NOMO-1 treated with dmso at 0.1 percent for 144 hours (cell line): Measurements from ENCODE around the gene TRIM65.

ENCODE experiments used
- DNase-seq: peaks from one replicate; lab custom pipeline; 2025; ENCODE audit not compliant: unreplicated experiment; lab: John Stamatoyannopoulos, UW

Gene TRIM65

GRCh38 chr17:75917917-75918445 is 21.2 kb upstream of the TRIM65 start:
- no peak for DNase-seq

GRCh38 chr17:75917141-75917916 is 20.6 kb upstream of the TRIM65 start:
- no peak for DNase-seq

GRCh38 chr17:75915268-75915667 is 18.5 kb upstream of the TRIM65 start:
- no peak for DNase-seq

- DNase-seq, result no peak
Measured at GRCh38 chr17:75914643-75915267, 18.0 kb upstream of the TRIM65 start.

- DNase-seq, result no peak
Measured at GRCh38 chr17:75913537-75914210, 16.9 kb upstream of the TRIM65 start.

GRCh38 chr17:75910699-75911098 is 13.9 kb upstream of the TRIM65 start:
- DNase-seq, result no peak

- DNase-seq, result no peak
Measured at GRCh38 chr17:75909812-75910274, 13.1 kb upstream of the TRIM65 start.

- DNase-seq, result no peak
Measured at GRCh38 chr17:75909051-75909811, 12.5 kb upstream of the TRIM65 start.

GRCh38 chr17:75908201-75908600 is 11.4 kb upstream of the TRIM65 start:
- no peak for DNase-seq

- no peak for DNase-seq
Measured at GRCh38 chr17:75906143-75906884, 9.6 kb upstream of the TRIM65 start.

- peak; percentile 96 for DNase-seq
Measured at GRCh38 chr17:75904749-75905521, 8.2 kb upstream of the TRIM65 start, which contains the start of gene MRPL38. TSS of gene MRPL38 (minus strand) at chr17:75904884. CDS start at chr17:75904875, 9 bp downstream.

- DNase-seq, result no peak
Measured at GRCh38 chr17:75902406-75902805, 5.7 kb upstream of the TRIM65 start.

GRCh38 chr17:75901727-75902126 is 5.0 kb upstream of the TRIM65 start:
- DNase-seq, result no peak

GRCh38 chr17:75900691-75901533 is 4.2 kb upstream of the TRIM65 start:
- no peak for DNase-seq

- DNase-seq, result no peak
Measured at GRCh38 chr17:75899767-75900468, 3.2 kb upstream of the TRIM65 start.

- DNase-seq, result no peak
Measured at GRCh38 chr17:75899353-75899752, 2.6 kb upstream of the TRIM65 start.

GRCh38 chr17:75898791-75899190 is 2.0 kb upstream of the TRIM65 start:
- no peak for DNase-seq

GRCh38 chr17:75898065-75898464 is 1.3 kb upstream of the TRIM65 start:
- no peak for DNase-seq
